Thyroid gland (tissue), 4 donors: ENCODE measurements around the gene TTBK2. TPM values are rescaled to one million over a fixed set of nuclear protein-coding genes. Genes with fewer than 3 reads are reported as not detected.

Experiments
- DNase-seq, 2 donors: peaks; one replicate each; pipeline ENCODE4 v3.0.0-alpha.2; 2019
- H3K27ac ChIP-seq, 3 donors: fragments of 200-600 bp; sonication (generic); 1 replicate in 2 of 3; 2 replicates in 1 of 3; pipeline ENCODE4 v1.5.1; 2016 to 2019; ENCODE audit warnings: mild to moderate bottlenecking in 1 of 3, moderate library complexity in 1 of 3
- H3K27me3 ChIP-seq: fragments of 200-600 bp; sonication (generic); one replicate; pipeline ENCODE4 v1.5.1; 2019
- H3K36me3 ChIP-seq, 2 donors: fragments of 200-600 bp; sonication (generic); one replicate each; pipeline ENCODE4 v1.5.1; 2016 to 2019
- H3K4me1 ChIP-seq, 2 donors: fragments of 200-600 bp; sonication (generic); one replicate each; pipeline ENCODE4 v1.5.1; 2017 to 2019
- H3K4me3 ChIP-seq, 3 donors: fragments of 200-600 bp; sonication (generic); replicated peaks in 1 of 3; 1 replicate in 2 of 3; 2 replicates in 1 of 3; pipeline ENCODE4 v1.5.1; 2016; ENCODE audit warnings: mild to moderate bottlenecking in 1 of 3
- H3K9me3 ChIP-seq: fragments of 200-600 bp; sonication (generic); one replicate; pipeline ENCODE4 v1.5.1; 2017
- CTCF ChIP-seq, 6 experiments: fragments of 200-600 bp in 3 of 6; fragments of 450-650 bp in 3 of 6; sonication (generic) in 3 of 6; IDR thresholded peaks; one replicate each; pipeline ENCODE4 v1.5.1; 2016 to 2019; ENCODE audit warnings: antibody characterized with exemption in 6 of 6, mild to moderate bottlenecking in 2 of 6, inconsistent platforms in 1 of 6, moderate library complexity in 1 of 6
- POLR2A ChIP-seq, 2 donors: fragments of 450-650 bp; IDR thresholded peaks; one replicate each; pipeline ENCODE4 v1.6.1; 2017; ENCODE audit warnings: antibody characterized with exemption in 2 of 2, mild to moderate bottlenecking in 2 of 2, moderate library complexity in 1 of 2
- WGBS, 2 donors: methylation state at CpG; one replicate each; pipeline ENCODE4 v1.1.5; 2017; 5-methylcytosine and 5-hydroxymethylcytosine counted together
- intact Hi-C: fragments of 100-400 bp; cut with DNase I; formaldehyde crosslinking; loops from one replicate; pipeline ENCODE4 v1.15.1; 2023
- total RNA-seq, 4 donors: library from RNA; depleted of rRNA; stranded (reverse); fragments of >200 nt; gene quantifications; one replicate each; pipeline ENCODE4 v1.2.3, GENCODE V29; 2016

The TTBK2 gene
- total RNA-seq, 4 donors from 2014 or later: 15.7 to 26.9 (median 20.0) TPM

- no peaks in the 10 kb centered on the region for H3K36me3 ChIP-seq
- WGBS, 2 donors: 96 to 100% methylated on average over 1 of the region's 1 CpG
- H3K4me1 ChIP-seq: no peaks in the 10 kb centered on the region
- intact Hi-C loops: no loop called here
- DNase-seq: no peak
- H3K27me3 ChIP-seq: no peaks in the 10 kb centered on the region
- TF ChIP-seq POLR2A (IDR thresholded peaks at IDR 0.05): no peak
- TF ChIP-seq CTCF (IDR thresholded peaks at IDR 0.05): no peak
- no peak overlapping the region for H3K27ac ChIP-seq
- H3K9me3 ChIP-seq: no peaks in the 10 kb centered on the region
- H3K4me3 ChIP-seq: no peak overlapping the region
Observed at GRCh38 chr15:42880121-42880520, 40.5 kb downstream of the TTBK2 start.

GRCh38 chr15:42879443-42879842 lies 41.1 kb downstream of the TTBK2 start:
- H3K4me3 ChIP-seq: no peak overlapping the region
- no peaks in the 10 kb centered on the region for H3K9me3 ChIP-seq
- 91 to 92% methylated on average over 4 of the region's 4 CpGs for WGBS, 2 donors
- intact Hi-C loops: no loop called here
- no peaks in the 10 kb centered on the region for H3K4me1 ChIP-seq
- no peaks in the 10 kb centered on the region for H3K27me3 ChIP-seq
- no peak for TF ChIP-seq CTCF (IDR thresholded peaks at IDR 0.05)
- TF ChIP-seq POLR2A (IDR thresholded peaks at IDR 0.05): no peak
- no peak overlapping the region for H3K27ac ChIP-seq
- no peak for DNase-seq
- no peaks in the 10 kb centered on the region for H3K36me3 ChIP-seq

GRCh38 chr15:42876224-42876623 lies 44.4 kb downstream of the TTBK2 start:
- Histone ChIP-seq H3K9me3 (no peaks in the 10 kb centered on the region), H3K4me1 (no peaks in the 10 kb centered on the region), H3K27ac (no peak overlapping the region), H3K27me3 (no peaks in the 10 kb centered on the region), H3K4me3 (no peak overlapping the region), H3K36me3 (no peaks in the 10 kb centered on the region)
- TF ChIP-seq POLR2A (IDR thresholded peaks at IDR 0.05): no peak
- no peak for TF ChIP-seq CTCF (IDR thresholded peaks at IDR 0.05)
- DNase-seq: no peak
- intact Hi-C loops: no loop called here

GRCh38 chr15:42868683-42869082 lies 51.9 kb downstream of the TTBK2 start:
- Histone ChIP-seq H3K27me3 (no peaks in the 10 kb centered on the region), H3K9me3 (no peaks in the 10 kb centered on the region), H3K27ac (no peak overlapping the region), H3K36me3 (no peaks in the 10 kb centered on the region), H3K4me3 (no peak overlapping the region), H3K4me1 (peaks cover 4% of the 10 kb centered on the region in 2 donors)
- TF ChIP-seq POLR2A (IDR thresholded peaks at IDR 0.05) (no peak), CTCF (IDR thresholded peaks at IDR 0.05) (no peak)
- 96 to 100% methylated on average over 2 of the region's 2 CpGs for WGBS, 2 donors
- no peak for DNase-seq
- intact Hi-C loops: no loop called here

GRCh38 chr15:42863572-42864239 lies 56.9 kb downstream of the TTBK2 start:
- no peak overlapping the region for H3K4me3 ChIP-seq
- H3K27me3 ChIP-seq: no peaks in the 10 kb centered on the region
- WGBS, 2 donors: 23 to 25% methylated on average over 2 of the region's 2 CpGs
- no peaks in the 10 kb centered on the region for H3K36me3 ChIP-seq
- H3K27ac ChIP-seq: peak overlapping the region in 1 of 3 donors; percentile 42
- H3K4me1 ChIP-seq: peaks cover 10 to 12% of the 10 kb centered on the region in 2 donors
- peak; percentile 7 to 44 for DNase-seq
- intact Hi-C loops: no loop called here
- TF ChIP-seq CTCF (IDR thresholded peaks at IDR 0.05) (no peak), POLR2A (IDR thresholded peaks at IDR 0.05) (no peak)
- no peaks in the 10 kb centered on the region for H3K9me3 ChIP-seq
